ENCODE measurements around the gene SALL4. TPM values are rescaled to one million over a fixed set of nuclear protein-coding genes. Genes with fewer than 3 reads are reported as not detected.

Gene SALL4
- total and polyA plus RNA-seq, 3 donors from 2014 or later, result 8.4 to 27.8 (median 23.5) TPM

DNA sequence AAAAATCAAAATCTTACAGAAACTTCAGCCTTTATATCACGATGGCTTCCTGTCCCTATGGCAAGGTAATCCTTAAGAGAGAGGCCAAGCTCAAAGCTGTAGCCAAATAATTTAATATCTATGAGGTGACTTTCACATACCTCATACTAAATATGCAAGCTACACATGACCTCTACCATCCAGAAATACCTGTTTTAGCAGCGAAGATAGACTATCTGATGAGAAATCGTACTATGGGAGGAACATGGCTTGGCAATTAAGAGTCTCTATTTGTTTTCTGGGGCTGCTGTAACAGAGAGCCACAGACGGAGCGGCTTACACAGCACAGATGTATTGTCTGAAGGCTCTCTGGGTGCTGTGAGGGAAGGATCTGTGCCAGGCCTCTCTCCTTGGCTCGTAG is 31.0 kb upstream of the SALL4 start:
- no peak overlapping the region for H3K27ac ChIP-seq
- WGBS, 2 donors, result 92 to 93% methylated on average over 6 of the region's 6 CpGs
- no peaks in the 10 kb centered on the region for H3K36me3 ChIP-seq (ENCODE audit: low read depth, missing control alignments)
- no peak overlapping the region for H3K4me3 ChIP-seq
- H3K4me1 ChIP-seq, result no peaks in the 10 kb centered on the region
- TF ChIP-seq, protein P1, sequence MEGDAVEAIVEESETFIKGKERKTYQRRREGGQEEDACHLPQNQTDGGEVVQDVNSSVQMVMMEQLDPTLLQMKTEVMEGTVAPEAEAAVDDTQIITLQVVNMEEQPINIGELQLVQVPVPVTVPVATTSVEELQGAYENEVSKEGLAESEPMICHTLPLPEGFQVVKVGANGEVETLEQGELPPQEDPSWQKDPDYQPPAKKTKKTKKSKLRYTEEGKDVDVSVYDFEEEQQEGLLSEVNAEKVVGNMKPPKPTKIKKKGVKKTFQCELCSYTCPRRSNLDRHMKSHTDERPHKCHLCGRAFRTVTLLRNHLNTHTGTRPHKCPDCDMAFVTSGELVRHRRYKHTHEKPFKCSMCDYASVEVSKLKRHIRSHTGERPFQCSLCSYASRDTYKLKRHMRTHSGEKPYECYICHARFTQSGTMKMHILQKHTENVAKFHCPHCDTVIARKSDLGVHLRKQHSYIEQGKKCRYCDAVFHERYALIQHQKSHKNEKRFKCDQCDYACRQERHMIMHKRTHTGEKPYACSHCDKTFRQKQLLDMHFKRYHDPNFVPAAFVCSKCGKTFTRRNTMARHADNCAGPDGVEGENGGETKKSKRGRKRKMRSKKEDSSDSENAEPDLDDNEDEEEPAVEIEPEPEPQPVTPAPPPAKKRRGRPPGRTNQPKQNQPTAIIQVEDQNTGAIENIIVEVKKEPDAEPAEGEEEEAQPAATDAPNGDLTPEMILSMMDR (IDR thresholded peaks at IDR 0.05), result no peak
- TF ChIP-seq POLR2A (IDR thresholded peaks at IDR 0.05), result no peak
- H3K27me3 ChIP-seq, result no peaks in the 10 kb centered on the region
- no peak for DNase-seq
- intact Hi-C loops (cut with DNase I; ENCODE audit: low total_unique reads), result no loop called here
- no peaks in the 10 kb centered on the region for H3K9me3 ChIP-seq

DNA sequence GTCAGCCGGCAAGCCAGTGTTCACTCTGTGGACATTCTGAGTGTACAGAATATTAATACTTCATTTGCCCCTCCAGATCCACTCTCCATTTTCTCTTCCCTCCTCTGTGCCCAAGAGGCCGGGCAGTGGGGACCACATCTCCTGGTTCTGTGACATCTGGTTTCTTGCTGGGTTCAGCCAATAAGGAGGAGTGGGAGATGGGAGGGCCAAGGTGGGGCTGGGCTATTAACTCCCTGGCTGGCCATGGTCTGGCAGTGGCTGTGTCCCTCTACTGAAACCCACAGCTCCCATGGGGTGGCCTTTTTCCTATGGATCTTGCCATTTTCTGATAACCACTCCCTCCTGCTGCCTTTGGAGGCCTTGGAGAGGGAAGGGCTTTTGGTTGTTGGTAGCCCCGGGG is 30.0 kb upstream of the SALL4 start:
- TF ChIP-seq, protein P1 (IDR thresholded peaks at IDR 0.05), result no peak
- TF ChIP-seq POLR2A (IDR thresholded peaks at IDR 0.05), result no peak
- 70 to 81% methylated on average over 3 of the region's 3 CpGs for WGBS, 2 donors

GRCh38 chr20:51831866-51832265 is 29.5 kb upstream of the SALL4 start:
- DNase-seq, result no peak
- Histone ChIP-seq H3K27me3 (no peaks in the 10 kb centered on the region), H3K9me3 (no peaks in the 10 kb centered on the region), H3K4me3 (no peak overlapping the region), H3K27ac (no peak overlapping the region), H3K4me1 (no peaks in the 10 kb centered on the region), H3K36me3 (ENCODE audit: low read depth, missing control alignments) (no peaks in the 10 kb centered on the region)
- intact Hi-C loops (cut with DNase I; ENCODE audit: low total_unique reads), result no loop called here
- TF ChIP-seq, protein P1 (IDR thresholded peaks at IDR 0.05), result no peak
- TF ChIP-seq POLR2A (IDR thresholded peaks at IDR 0.05), result no peak
- WGBS, 2 donors, result 44 to 67% methylated on average over 6 of the region's 6 CpGs

More for the DNA sequence above, 30.0 kb upstream of the SALL4 start:
- Histone ChIP-seq H3K27ac (no peak overlapping the region), H3K4me1 (no peaks in the 10 kb centered on the region), H3K36me3 (ENCODE audit: low read depth, missing control alignments) (no peaks in the 10 kb centered on the region), H3K4me3 (no peak overlapping the region), H3K27me3 (no peaks in the 10 kb centered on the region), H3K9me3 (no peaks in the 10 kb centered on the region)
- no peak for DNase-seq
- intact Hi-C loops (cut with DNase I; ENCODE audit: low total_unique reads), result no loop called here

DNA sequence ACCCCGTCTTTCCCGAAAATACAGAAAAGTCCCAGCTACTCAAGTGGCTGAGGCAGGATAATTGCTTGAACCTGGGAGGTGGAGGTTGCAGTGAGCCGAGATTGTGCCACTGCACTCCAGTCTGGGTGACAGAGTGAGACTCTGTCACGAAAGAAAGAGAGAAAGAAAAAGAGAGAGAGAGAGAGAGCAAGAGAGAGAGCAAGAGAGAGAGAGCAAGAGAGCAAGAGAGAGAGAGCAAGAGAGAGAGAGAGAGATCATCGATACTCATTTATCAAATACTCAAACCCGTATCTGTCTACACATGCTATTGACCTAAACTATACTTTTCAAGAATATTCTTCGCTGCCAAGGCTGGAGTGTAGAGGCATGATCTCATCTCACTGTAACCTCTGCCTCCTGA is 28.2 kb upstream of the SALL4 start:
- Histone ChIP-seq H3K4me3 (no peak overlapping the region), H3K27ac (no peak overlapping the region), H3K4me1 (no peaks in the 10 kb centered on the region), H3K27me3 (no peaks in the 10 kb centered on the region), H3K9me3 (no peaks in the 10 kb centered on the region), H3K36me3 (ENCODE audit: low read depth, missing control alignments) (no peaks in the 10 kb centered on the region)
- no peak for DNase-seq
- intact Hi-C loops (cut with DNase I; ENCODE audit: low total_unique reads), result no loop called here
- WGBS, 2 donors, result 89 to 93% methylated on average over 7 of the region's 7 CpGs
- TF ChIP-seq, protein P1 (IDR thresholded peaks at IDR 0.05), result no peak

- DNase-seq, result no peak
- no peaks in the 10 kb centered on the region for H3K9me3 ChIP-seq
- no peak for TF ChIP-seq POLR2A (IDR thresholded peaks at IDR 0.05)
- TF ChIP-seq, protein P1 (IDR thresholded peaks at IDR 0.05), result no peak
- H3K4me1 ChIP-seq, result no peaks in the 10 kb centered on the region
- intact Hi-C loops (cut with DNase I; ENCODE audit: low total_unique reads), result no loop called here
- no peak overlapping the region for H3K4me3 ChIP-seq
- WGBS, 2 donors, result 55 to 76% methylated on average over 7 of the region's 7 CpGs
- H3K27me3 ChIP-seq, result no peaks in the 10 kb centered on the region
- H3K36me3 ChIP-seq (ENCODE audit: low read depth, missing control alignments), result no peaks in the 10 kb centered on the region
- no peak overlapping the region for H3K27ac ChIP-seq
These were observed 26.4 kb upstream of the SALL4 start for GRCh38 chr20:51828762-51829161.
